Measurements from ENCODE around the gene ROBO1. TPM values are rescaled to one million over a fixed set of nuclear protein-coding genes. Genes with fewer than 3 reads are reported as not detected.

Gene ROBO1
- total and polyA plus RNA-seq, 9 donors, result 26.2 to 77.2 (median 38.7) TPM

GRCh38 chr3:78911394-78911793 is 856.4 kb downstream of the ROBO1 start:
- no peaks in the 10 kb centered on the region for H3K27me3 ChIP-seq (ENCODE audit: control insufficient read depth, insufficient read depth, low read length)
- no peaks in the 10 kb centered on the region for H3K36me3 ChIP-seq (ENCODE audit: control insufficient read depth, insufficient read depth, low read length)
- H3K4me3 ChIP-seq (ENCODE audit: low read length), result no peak overlapping the region
- no peak overlapping the region for H3K27ac ChIP-seq (ENCODE audit: low read length)
- no peak for DNase-seq
- H3K9me3 ChIP-seq (replicated peaks; ENCODE audit: control insufficient read depth, low read depth, low read length), result no peaks in the 10 kb centered on the region
- 68% methylated on average over 2 of the region's 4 CpGs for WGBS (ENCODE audit: insufficient coverage)
- no peaks in the 10 kb centered on the region for H3K4me1 ChIP-seq (ENCODE audit: control insufficient read depth, insufficient read depth, low read length)

DNA sequence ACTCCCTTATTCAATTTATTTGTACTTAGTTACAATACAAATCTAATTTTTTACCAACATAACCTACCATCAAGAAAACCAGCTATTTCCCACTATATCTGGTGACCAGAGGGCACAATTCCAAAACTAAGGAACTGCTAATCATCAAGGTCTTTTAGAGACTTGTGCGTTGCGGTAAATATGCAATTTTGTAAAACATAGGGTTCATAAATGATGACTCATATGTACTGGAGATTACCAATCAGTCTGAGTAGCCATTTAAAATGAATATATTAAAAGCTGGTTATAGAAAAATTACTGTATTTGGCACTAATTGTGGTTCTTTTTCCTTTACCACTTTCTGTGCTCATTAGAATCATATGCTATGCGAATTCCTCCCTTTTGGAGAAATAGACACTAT is 859.6 kb downstream of the ROBO1 start:
- DNase-seq, result no peak
- no peaks in the 10 kb centered on the region for H3K27me3 ChIP-seq (ENCODE audit: control insufficient read depth, insufficient read depth, low read length)
- H3K27ac ChIP-seq (ENCODE audit: low read length), result no peak overlapping the region
- no peak overlapping the region for H3K4me3 ChIP-seq (ENCODE audit: low read length)
- no peaks in the 10 kb centered on the region for H3K36me3 ChIP-seq (ENCODE audit: control insufficient read depth, insufficient read depth, low read length)
- H3K4me1 ChIP-seq (ENCODE audit: control insufficient read depth, insufficient read depth, low read length), result no peaks in the 10 kb centered on the region
- no CpG with 5 or more reads among the region's 3 CpGs for WGBS (ENCODE audit: insufficient coverage)
- no peaks in the 10 kb centered on the region for H3K9me3 ChIP-seq (replicated peaks; ENCODE audit: control insufficient read depth, low read depth, low read length)

GRCh38 chr3:78907367-78907766 is 860.4 kb downstream of the ROBO1 start:
- DNase-seq, result no peak
- Histone ChIP-seq H3K27ac (ENCODE audit: low read length) (no peak overlapping the region), H3K36me3 (ENCODE audit: control insufficient read depth, insufficient read depth, low read length) (no peaks in the 10 kb centered on the region), H3K27me3 (ENCODE audit: control insufficient read depth, insufficient read depth, low read length) (no peaks in the 10 kb centered on the region), H3K4me3 (ENCODE audit: low read length) (no peak overlapping the region), H3K9me3 (replicated peaks; ENCODE audit: control insufficient read depth, low read depth, low read length) (no peaks in the 10 kb centered on the region), H3K4me1 (ENCODE audit: control insufficient read depth, insufficient read depth, low read length) (no peaks in the 10 kb centered on the region)
- no CpG with 5 or more reads among the region's 2 CpGs for WGBS (ENCODE audit: insufficient coverage)

DNA sequence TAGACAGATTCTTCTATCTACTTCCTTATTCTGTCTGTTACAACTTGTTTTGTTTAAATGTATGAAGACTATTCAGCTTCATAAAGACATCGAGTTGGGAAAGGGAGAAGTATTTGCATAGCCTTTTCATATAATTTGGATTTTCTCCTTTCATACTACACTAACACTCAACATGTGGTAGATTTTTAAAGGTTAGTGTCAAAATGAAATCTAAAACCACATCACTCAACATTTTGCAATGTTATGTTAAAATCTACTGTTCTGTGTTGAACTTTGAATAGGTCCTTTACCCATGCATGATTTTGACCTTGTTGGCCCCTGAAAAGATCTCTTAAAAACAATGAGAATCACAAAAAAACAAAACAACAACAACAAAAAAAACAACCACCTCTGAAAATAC is 860.9 kb downstream of the ROBO1 start:
- DNase-seq, result no peak
- Histone ChIP-seq H3K36me3 (ENCODE audit: control insufficient read depth, insufficient read depth, low read length) (no peaks in the 10 kb centered on the region), H3K4me1 (ENCODE audit: control insufficient read depth, insufficient read depth, low read length) (no peaks in the 10 kb centered on the region), H3K27me3 (ENCODE audit: control insufficient read depth, insufficient read depth, low read length) (no peaks in the 10 kb centered on the region), H3K4me3 (ENCODE audit: low read length) (no peak overlapping the region), H3K9me3 (replicated peaks; ENCODE audit: control insufficient read depth, low read depth, low read length) (no peaks in the 10 kb centered on the region), H3K27ac (ENCODE audit: low read length) (no peak overlapping the region)
- WGBS (ENCODE audit: insufficient coverage), result no CpG with 5 or more reads among the region's 1 CpG

DNA sequence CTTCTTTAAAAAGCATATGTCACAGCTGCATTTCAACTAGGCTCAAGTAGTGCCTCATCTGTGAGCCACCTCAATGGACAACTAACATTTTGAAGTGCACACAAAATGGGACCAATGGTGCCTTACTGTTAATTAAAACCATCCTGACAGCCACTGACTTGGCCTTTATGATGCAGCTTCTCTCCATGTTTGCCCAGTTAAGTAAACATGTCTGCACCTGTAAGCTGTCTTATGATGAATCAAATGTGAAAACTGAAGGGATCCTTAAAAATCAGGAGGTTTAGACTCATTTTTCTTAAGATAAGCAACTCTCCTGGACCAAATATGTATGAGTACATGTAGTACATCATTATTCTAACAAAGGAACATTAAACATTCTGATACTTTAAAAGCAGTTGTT is 861.6 kb downstream of the ROBO1 start:
- Histone ChIP-seq H3K36me3 (ENCODE audit: control insufficient read depth, insufficient read depth, low read length) (no peaks in the 10 kb centered on the region), H3K9me3 (replicated peaks; ENCODE audit: control insufficient read depth, low read depth, low read length) (no peaks in the 10 kb centered on the region), H3K4me3 (ENCODE audit: low read length) (no peak overlapping the region), H3K27me3 (ENCODE audit: control insufficient read depth, insufficient read depth, low read length) (no peaks in the 10 kb centered on the region), H3K4me1 (ENCODE audit: control insufficient read depth, insufficient read depth, low read length) (no peaks in the 10 kb centered on the region), H3K27ac (ENCODE audit: low read length) (no peak overlapping the region)
- DNase-seq, result no peak

DNA sequence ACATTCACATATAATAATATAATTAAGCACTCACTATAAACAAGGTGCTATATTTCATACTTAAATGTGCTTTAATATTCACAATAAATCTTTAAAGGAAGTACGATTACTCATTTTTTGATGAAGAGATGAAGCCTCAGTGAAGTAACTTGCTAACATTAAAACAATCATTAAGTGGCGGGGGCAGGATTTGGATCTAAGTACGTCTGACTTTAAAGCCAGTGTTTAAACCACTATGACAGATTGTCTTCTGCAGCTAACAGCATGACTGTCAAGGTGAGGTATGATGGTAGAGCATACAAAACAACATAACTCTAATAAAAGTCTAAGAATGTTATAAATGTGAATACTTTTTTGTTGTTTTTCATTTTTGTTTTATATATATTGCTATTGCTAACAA is 862.1 kb downstream of the ROBO1 start:
- H3K36me3 ChIP-seq (ENCODE audit: control insufficient read depth, insufficient read depth, low read length), result no peaks in the 10 kb centered on the region
- H3K27me3 ChIP-seq (ENCODE audit: control insufficient read depth, insufficient read depth, low read length), result no peaks in the 10 kb centered on the region
- no peaks in the 10 kb centered on the region for H3K9me3 ChIP-seq (replicated peaks; ENCODE audit: control insufficient read depth, low read depth, low read length)
- no peaks in the 10 kb centered on the region for H3K4me1 ChIP-seq (ENCODE audit: control insufficient read depth, insufficient read depth, low read length)
- no peak for DNase-seq
- no CpG with 5 or more reads among the region's 3 CpGs for WGBS (ENCODE audit: insufficient coverage)
- no peak overlapping the region for H3K27ac ChIP-seq (ENCODE audit: low read length)
- no peak overlapping the region for H3K4me3 ChIP-seq (ENCODE audit: low read length)

DNA sequence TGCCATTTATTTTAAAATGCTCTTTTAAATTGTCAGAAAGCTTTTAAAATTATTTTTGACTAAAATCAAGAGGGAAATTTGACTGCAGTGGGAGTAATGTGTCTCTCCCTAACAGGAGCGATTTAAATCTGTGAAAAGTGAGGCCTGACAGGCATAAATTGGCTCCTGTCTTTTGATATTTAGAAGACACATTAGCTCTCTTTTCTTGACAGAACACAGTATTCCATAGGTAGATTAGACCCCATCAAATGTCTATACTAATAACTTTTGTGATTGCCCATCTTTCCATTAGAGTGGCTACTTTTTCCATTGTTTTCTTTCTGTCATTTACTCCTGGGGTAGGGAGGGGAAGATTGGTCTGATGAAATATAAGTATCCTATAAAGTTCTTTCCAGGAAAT is 866.3 kb downstream of the ROBO1 start:
- no peak overlapping the region for H3K4me3 ChIP-seq (ENCODE audit: low read length)
- H3K4me1 ChIP-seq (ENCODE audit: control insufficient read depth, insufficient read depth, low read length), result no peaks in the 10 kb centered on the region
- H3K9me3 ChIP-seq (replicated peaks; ENCODE audit: control insufficient read depth, low read depth, low read length), result no peaks in the 10 kb centered on the region
- WGBS (ENCODE audit: insufficient coverage), result no CpG with 5 or more reads among the region's 1 CpG
- DNase-seq, result no peak
- no peak overlapping the region for H3K27ac ChIP-seq (ENCODE audit: low read length)
- H3K36me3 ChIP-seq (ENCODE audit: control insufficient read depth, insufficient read depth, low read length), result no peaks in the 10 kb centered on the region
- no peaks in the 10 kb centered on the region for H3K27me3 ChIP-seq (ENCODE audit: control insufficient read depth, insufficient read depth, low read length)

DNA sequence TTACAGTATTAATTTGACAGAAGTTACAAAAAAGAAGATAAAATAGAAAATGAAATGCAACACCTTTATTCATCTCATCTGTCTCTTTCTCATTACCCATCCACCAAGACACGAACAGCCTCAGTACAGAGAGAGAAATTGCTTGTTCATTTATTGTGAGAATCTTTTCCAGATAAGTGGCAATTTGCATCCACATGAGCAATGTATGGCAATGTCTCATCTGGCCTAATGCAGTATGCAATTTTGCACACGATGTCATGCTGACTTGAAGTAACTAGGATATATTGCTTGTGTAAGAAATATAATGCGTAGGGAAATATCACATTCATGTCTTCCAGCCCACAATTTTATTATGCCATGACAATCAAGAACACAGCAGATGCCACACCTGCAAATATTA is 866.9 kb downstream of the ROBO1 start:
- no peak overlapping the region for H3K27ac ChIP-seq (ENCODE audit: low read length)
- H3K9me3 ChIP-seq (replicated peaks; ENCODE audit: control insufficient read depth, low read depth, low read length), result no peaks in the 10 kb centered on the region
- no peak overlapping the region for H3K4me3 ChIP-seq (ENCODE audit: low read length)
- no peaks in the 10 kb centered on the region for H3K36me3 ChIP-seq (ENCODE audit: control insufficient read depth, insufficient read depth, low read length)
- H3K27me3 ChIP-seq (ENCODE audit: control insufficient read depth, insufficient read depth, low read length), result no peaks in the 10 kb centered on the region
- no peak for DNase-seq
- no CpG with 5 or more reads among the region's 3 CpGs for WGBS (ENCODE audit: insufficient coverage)
- no peaks in the 10 kb centered on the region for H3K4me1 ChIP-seq (ENCODE audit: control insufficient read depth, insufficient read depth, low read length)

DNA sequence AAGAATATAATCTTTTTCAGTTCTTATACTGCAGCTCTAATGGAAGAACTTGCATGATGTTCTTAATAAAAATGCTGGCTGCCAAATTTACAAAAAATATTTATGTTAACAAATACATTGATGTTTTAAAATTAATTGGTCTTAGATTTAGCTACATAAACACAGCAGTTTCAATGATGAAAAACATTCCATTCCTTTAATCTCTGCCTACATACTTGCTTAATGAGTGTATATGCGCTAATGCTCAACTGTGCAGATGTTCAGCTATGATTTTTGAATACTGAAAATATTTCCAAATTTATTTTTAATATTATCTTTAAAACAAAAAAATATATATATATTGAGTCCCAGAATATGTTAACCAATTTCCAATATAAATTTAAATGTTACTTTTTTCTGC is 867.4 kb downstream of the ROBO1 start:
- Histone ChIP-seq H3K9me3 (replicated peaks; ENCODE audit: control insufficient read depth, low read depth, low read length) (no peaks in the 10 kb centered on the region), H3K27ac (ENCODE audit: low read length) (no peak overlapping the region), H3K4me3 (ENCODE audit: low read length) (no peak overlapping the region), H3K4me1 (ENCODE audit: control insufficient read depth, insufficient read depth, low read length) (no peaks in the 10 kb centered on the region), H3K36me3 (ENCODE audit: control insufficient read depth, insufficient read depth, low read length) (no peaks in the 10 kb centered on the region), H3K27me3 (ENCODE audit: control insufficient read depth, insufficient read depth, low read length) (no peaks in the 10 kb centered on the region)
- no peak for DNase-seq
- WGBS (ENCODE audit: insufficient coverage), result no CpG with 5 or more reads among the region's 1 CpG

GRCh38 chr3:78895528-78895927 is 872.3 kb downstream of the ROBO1 start:
- H3K4me3 ChIP-seq (ENCODE audit: low read length), result no peak overlapping the region

DNA sequence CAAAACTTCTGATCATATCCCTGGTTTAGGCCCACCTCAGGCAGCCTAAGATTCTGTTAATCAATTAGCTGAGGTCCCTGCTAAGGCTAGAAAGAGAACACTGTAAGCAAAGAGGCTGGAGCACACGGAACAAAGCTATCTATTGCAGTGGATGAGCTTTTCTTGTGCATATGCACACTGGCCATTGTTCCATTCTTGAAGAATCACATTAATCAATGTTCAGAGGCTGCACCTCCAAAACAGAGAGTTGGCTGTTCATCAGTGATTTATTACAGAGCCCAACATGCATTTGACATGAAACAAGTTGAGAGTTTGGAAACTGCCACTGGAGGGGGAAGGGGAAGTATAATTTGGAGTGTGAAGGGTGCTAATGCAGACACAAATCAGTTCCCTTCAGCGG is 873.0 kb downstream of the ROBO1 start:
- no peak overlapping the region for H3K4me3 ChIP-seq (ENCODE audit: low read length)
- H3K4me1 ChIP-seq (ENCODE audit: control insufficient read depth, insufficient read depth, low read length), result no peaks in the 10 kb centered on the region
- no peaks in the 10 kb centered on the region for H3K9me3 ChIP-seq (replicated peaks; ENCODE audit: control insufficient read depth, low read depth, low read length)
- no peak for DNase-seq
- no peaks in the 10 kb centered on the region for H3K36me3 ChIP-seq (ENCODE audit: control insufficient read depth, insufficient read depth, low read length)
- H3K27me3 ChIP-seq (ENCODE audit: control insufficient read depth, insufficient read depth, low read length), result no peaks in the 10 kb centered on the region
- H3K27ac ChIP-seq (ENCODE audit: low read length), result no peak overlapping the region
- WGBS (ENCODE audit: insufficient coverage), result no CpG with 5 or more reads among the region's 2 CpGs

More at GRCh38 chr3:78895528-78895927, 872.3 kb downstream of the ROBO1 start:
- Histone ChIP-seq H3K36me3 (ENCODE audit: control insufficient read depth, insufficient read depth, low read length) (no peaks in the 10 kb centered on the region), H3K27ac (ENCODE audit: low read length) (no peak overlapping the region), H3K4me1 (ENCODE audit: control insufficient read depth, insufficient read depth, low read length) (no peaks in the 10 kb centered on the region), H3K9me3 (replicated peaks; ENCODE audit: control insufficient read depth, low read depth, low read length) (no peaks in the 10 kb centered on the region), H3K27me3 (ENCODE audit: control insufficient read depth, insufficient read depth, low read length) (no peaks in the 10 kb centered on the region)
- DNase-seq, result no peak
